ENCODE data around the gene QPCT.

- TF ChIP-seq, protein P1, sequence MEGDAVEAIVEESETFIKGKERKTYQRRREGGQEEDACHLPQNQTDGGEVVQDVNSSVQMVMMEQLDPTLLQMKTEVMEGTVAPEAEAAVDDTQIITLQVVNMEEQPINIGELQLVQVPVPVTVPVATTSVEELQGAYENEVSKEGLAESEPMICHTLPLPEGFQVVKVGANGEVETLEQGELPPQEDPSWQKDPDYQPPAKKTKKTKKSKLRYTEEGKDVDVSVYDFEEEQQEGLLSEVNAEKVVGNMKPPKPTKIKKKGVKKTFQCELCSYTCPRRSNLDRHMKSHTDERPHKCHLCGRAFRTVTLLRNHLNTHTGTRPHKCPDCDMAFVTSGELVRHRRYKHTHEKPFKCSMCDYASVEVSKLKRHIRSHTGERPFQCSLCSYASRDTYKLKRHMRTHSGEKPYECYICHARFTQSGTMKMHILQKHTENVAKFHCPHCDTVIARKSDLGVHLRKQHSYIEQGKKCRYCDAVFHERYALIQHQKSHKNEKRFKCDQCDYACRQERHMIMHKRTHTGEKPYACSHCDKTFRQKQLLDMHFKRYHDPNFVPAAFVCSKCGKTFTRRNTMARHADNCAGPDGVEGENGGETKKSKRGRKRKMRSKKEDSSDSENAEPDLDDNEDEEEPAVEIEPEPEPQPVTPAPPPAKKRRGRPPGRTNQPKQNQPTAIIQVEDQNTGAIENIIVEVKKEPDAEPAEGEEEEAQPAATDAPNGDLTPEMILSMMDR (IDR thresholded peaks at IDR 0.05): no peak
- no peak for TF ChIP-seq MYBL2 (CRISPR knock-in tag; IDR thresholded peaks at IDR 0.05)
These were observed 11.9 kb downstream of the QPCT start for GRCh38 chr2:37356299-37356698.
